Left ventricle myocardium inferior (tissue), 1 donor: ENCODE results near the gene BCL2L1. TPM values are rescaled to one million over a fixed set of nuclear protein-coding genes. Genes with fewer than 3 reads are reported as not detected.

Experiments used
- DNase-seq: peaks from one replicate; pipeline ENCODE4 v3.0.0-alpha.2; 2020
- H3K27ac ChIP-seq: fragments of 200-600 bp; replicated peaks from 2 replicates; pipeline ENCODE4 v1.8.0; 2021
- H3K27me3 ChIP-seq: fragments of 200-600 bp; 2 replicates; pipeline ENCODE4 v1.8.0; 2021; ENCODE audit warnings: low read depth
- H3K36me3 ChIP-seq: fragments of 200-600 bp; 2 replicates; pipeline ENCODE4 v1.8.0; 2021
- H3K4me1 ChIP-seq: fragments of 200-600 bp; 2 replicates; pipeline ENCODE4 v1.8.0; 2021
- H3K4me3 ChIP-seq: fragments of 200-600 bp; 2 replicates; pipeline ENCODE4 v1.8.0; 2021; ENCODE audit warnings: mild to moderate bottlenecking, moderate library complexity
- H3K9me3 ChIP-seq: fragments of 200-600 bp; replicated peaks from 2 replicates; pipeline ENCODE4 v1.8.0; 2021
- intact Hi-C: fragments of 100-400 bp; cut with micrococcal nuclease; formaldehyde crosslinking; loops from one replicate; pipeline ENCODE4 v1.11.0; 2022
- total RNA-seq: library from RNA; stranded (reverse); fragmentation: NEBNext Ultra II Directional; extraction: Animal tissue kit (Norgen Biotek cat#: 25700); gene quantifications from one replicate; pipeline ENCODE4 v1.2.1, GENCODE V29; 2021
- TF ChIP-seq, protein P1 (sequence below): fragments of 200-600 bp; IDR thresholded peaks from 2 replicates; pipeline ENCODE4 v1.8.0; 2021; ENCODE audit warnings: antibody characterized with exemption, mild to moderate bottlenecking, borderline replicate concordance
- donor health status: DM: no; HTN: yes; CAD: no; lungs with severe emphysema.

BCL2L1 gene
- total RNA-seq, 1 donor from 2014 or later = 53.2 TPM

DNA sequence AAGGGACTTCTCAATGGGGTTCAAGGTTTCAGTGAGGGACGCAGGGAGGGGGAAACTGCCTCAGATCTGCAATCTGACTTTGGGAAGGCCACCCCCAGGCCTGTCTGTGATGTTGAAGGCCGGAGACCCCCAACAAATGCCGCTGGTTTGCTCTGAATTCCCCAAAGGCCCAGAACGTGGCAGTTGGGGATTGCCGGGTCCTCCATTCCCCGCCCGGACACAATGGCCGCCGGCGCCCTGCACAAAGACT, 326 bp upstream of the BCL2L1 start:
- Histone ChIP-seq H3K4me3 (peak overlapping the region; percentile 85), H3K27me3 (no peaks in the 10 kb centered on the region), H3K36me3 (peaks cover 25% of the 10 kb centered on the region), H3K9me3 (no peaks in the 10 kb centered on the region), H3K27ac (peak overlapping the region; percentile 99), H3K4me1 (peaks cover 53% of the 10 kb centered on the region)
- intact Hi-C loops = loop anchor here (5.0 kb wide), 1 partner anchor 51 kb away; no protein-coding TSS in a partner anchor
- DNase-seq = no peak
- TF ChIP-seq, protein P1, sequence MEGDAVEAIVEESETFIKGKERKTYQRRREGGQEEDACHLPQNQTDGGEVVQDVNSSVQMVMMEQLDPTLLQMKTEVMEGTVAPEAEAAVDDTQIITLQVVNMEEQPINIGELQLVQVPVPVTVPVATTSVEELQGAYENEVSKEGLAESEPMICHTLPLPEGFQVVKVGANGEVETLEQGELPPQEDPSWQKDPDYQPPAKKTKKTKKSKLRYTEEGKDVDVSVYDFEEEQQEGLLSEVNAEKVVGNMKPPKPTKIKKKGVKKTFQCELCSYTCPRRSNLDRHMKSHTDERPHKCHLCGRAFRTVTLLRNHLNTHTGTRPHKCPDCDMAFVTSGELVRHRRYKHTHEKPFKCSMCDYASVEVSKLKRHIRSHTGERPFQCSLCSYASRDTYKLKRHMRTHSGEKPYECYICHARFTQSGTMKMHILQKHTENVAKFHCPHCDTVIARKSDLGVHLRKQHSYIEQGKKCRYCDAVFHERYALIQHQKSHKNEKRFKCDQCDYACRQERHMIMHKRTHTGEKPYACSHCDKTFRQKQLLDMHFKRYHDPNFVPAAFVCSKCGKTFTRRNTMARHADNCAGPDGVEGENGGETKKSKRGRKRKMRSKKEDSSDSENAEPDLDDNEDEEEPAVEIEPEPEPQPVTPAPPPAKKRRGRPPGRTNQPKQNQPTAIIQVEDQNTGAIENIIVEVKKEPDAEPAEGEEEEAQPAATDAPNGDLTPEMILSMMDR = no peak

DNA sequence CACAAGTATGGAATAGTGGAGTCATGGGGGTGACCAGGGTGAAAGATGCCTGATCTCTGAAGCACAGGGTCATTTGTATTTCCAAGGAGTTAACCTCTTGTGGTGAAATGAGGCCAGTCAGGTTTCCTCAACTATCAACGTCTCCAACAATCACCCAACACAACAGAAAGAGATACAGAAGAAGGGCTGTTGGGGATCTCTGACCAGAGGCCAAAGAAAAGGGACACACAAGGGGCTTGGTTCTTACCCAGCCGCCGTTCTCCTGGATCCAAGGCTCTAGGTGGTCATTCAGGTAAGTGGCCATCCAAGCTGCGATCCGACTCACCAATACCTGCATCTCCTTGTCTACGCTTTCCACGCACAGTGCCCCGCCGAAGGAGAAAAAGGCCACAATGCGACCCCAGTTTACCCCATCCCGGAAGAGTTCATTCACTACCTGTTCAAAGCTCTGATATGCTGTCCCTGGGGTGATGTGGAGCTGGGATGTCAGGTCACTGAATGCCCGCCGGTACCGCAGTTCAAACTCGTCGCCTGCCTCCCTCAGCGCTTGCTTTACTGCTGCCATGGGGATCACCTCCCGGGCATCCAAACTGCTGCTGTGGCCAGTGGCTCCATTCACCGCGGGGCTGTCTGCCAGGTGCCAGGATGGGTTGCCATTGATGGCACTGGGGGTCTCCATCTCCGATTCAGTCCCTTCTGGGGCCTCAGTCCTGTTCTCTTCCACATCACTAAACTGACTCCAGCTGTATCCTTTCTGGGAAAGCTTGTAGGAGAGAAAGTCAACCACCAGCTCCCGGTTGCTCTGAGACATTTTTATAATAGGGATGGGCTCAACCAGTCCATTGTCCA, 1.0 kb downstream of the BCL2L1 start:
- Histone ChIP-seq H3K27me3 (no peaks in the 10 kb centered on the region), H3K27ac (peak overlapping the region; percentile 99), H3K36me3 (peaks cover 27% of the 10 kb centered on the region), H3K4me3 (peak overlapping the region; percentile 85), H3K4me1 (peaks cover 67% of the 10 kb centered on the region), H3K9me3 (no peaks in the 10 kb centered on the region)
- TF ChIP-seq, protein P1 = no peak
- peak; percentile 41 for DNase-seq
- intact Hi-C loops = loop anchor here (5.0 kb wide), 1 partner anchor 49 kb away; no protein-coding TSS in a partner anchor

DNA sequence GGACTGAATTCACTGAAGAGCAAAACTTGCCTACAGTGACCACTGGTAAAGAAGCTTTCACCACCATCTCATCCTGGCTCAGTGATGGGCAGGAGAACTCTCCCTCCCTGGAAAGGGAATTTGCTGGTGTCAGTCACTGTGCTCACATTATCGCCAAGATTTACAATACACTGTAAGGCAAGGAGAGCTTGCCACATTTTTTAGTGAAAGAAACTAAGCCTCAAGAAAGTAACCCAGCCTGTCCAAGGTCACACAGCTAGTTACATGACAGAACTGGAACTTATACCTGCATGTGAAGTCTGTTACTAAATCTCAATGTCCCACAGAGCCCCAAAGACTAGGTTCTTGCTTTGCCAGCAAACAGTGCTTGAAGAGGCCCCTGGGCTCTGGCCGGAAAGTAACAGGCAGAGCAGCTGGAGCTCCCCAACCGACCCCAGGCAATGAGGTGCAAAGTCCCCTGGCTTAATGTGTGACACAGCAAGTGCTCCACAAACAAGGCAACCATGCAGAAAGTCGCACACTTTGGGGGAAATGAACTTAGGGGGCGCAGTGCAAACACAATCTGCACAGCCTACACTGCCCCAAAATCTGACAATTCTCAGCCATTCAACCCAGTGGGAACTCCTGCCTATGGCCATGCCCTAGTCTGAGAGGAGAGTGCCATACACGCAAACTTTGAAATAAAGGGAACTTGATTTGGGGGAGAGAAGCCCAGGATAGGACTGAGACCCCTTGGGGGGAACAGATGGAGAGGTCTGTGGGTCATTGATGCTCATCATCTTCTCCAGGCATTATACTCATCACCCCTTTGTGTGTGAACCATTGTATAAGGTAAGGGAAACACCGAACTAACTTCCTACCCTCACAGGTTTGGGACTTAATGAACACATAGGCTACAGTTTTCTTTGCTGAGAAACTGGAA, 1.9 kb downstream of the BCL2L1 start:
- peaks cover 76% of the 10 kb centered on the region for H3K4me1 ChIP-seq
- intact Hi-C loops = loop anchor here (5.0 kb wide), 1 partner anchor 48 kb away; no protein-coding TSS in a partner anchor

DNA sequence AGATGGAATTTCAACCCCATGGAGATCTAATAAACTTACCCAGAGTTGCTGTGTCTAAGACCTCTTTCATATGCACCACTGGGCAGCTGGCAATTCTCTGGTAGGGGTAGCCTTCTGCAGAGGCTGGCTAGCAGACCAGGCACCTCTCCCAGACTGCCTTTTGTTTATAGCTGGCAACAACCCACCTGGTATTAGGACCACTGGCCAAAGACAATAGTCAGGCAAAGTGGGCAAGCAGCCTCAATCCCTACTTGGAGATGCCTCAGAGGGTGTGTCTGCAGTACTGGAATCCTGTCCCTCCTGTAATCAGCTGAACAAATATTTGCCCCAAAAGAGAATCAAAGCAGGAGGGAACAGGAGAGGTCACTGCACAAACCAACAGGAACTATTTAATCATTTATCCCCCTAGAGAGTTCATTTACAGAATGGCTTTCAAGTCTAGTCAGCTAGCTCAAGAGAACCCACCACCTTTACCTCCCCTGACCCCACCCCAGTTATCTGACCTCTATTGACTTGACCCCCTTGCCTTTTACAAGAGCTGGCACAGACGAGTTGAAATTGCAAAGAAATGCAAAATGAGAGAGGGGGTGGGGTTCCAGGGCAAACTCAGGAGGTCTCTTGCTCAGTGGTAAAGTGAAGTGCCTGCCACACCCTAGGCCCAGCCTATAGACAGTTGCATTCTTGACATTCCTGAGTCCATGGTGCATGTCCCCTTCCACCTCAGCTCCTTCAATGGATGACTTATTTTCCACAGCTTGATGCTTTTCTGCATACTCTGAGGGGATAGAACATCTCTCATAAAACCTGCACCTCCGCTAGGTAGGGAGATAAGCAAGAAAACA, 2.8 kb downstream of the BCL2L1 start:
- Histone ChIP-seq H3K27me3 (no peaks in the 10 kb centered on the region), H3K4me1 (peaks cover 85% of the 10 kb centered on the region)
- DNase-seq = no peak

More for the DNA sequence above, 1.9 kb downstream of the BCL2L1 start:
- peak overlapping the region; percentile 99 for H3K27ac ChIP-seq
- no peaks in the 10 kb centered on the region for H3K27me3 ChIP-seq
- TF ChIP-seq, protein P1 = no peak
- peaks cover 27% of the 10 kb centered on the region for H3K36me3 ChIP-seq
- H3K9me3 ChIP-seq = no peaks in the 10 kb centered on the region
- no peak for DNase-seq
- peak overlapping the region; percentile 85 for H3K4me3 ChIP-seq

More for the DNA sequence above, 2.8 kb downstream of the BCL2L1 start:
- Histone ChIP-seq H3K36me3 (peaks cover 32% of the 10 kb centered on the region), H3K4me3 (peak overlapping the region; percentile 85), H3K9me3 (no peaks in the 10 kb centered on the region), H3K27ac (peak overlapping the region; percentile 99)
- intact Hi-C loops = loop anchor here (5.0 kb wide), 1 partner anchor 48 kb away; no protein-coding TSS in a partner anchor
- TF ChIP-seq, protein P1 = no peak
